Activated T-cell treated with anti-CD3 and anti-CD28 coated beads, Interleukin-2, amount 50 U/mL, for 24 hours (primary cell): ENCODE data around the gene PTTG1IP.

Experiments
- DNase-seq: peaks from one replicate; pipeline ENCODE4 v3.0.0-alpha.2; 2020
- H3K27ac Mint-ChIP-seq: 2 replicates; pipeline ENCODE4 v1.8.0; 2020; ENCODE audit warnings: mild to moderate bottlenecking, mixed read lengths
- H3K27me3 Mint-ChIP-seq: 2 replicates; pipeline ENCODE4 v1.8.0; 2020; ENCODE audit warnings: mixed read lengths
- H3K36me3 Mint-ChIP-seq: 2 replicates; pipeline ENCODE4 v1.8.0; 2020; ENCODE audit warnings: low read depth, mixed read lengths
- H3K4me1 Mint-ChIP-seq: 2 replicates; pipeline ENCODE4 v1.8.0; 2020; ENCODE audit warnings: low read depth, mixed read lengths
- H3K4me3 Mint-ChIP-seq: 2 replicates; pipeline ENCODE4 v1.8.0; 2020; ENCODE audit warnings: mild to moderate bottlenecking, moderate library complexity, mixed read lengths
- H3K9me3 Mint-ChIP-seq: 2 replicates; pipeline ENCODE4 v1.8.0; 2020; ENCODE audit warnings: mixed read lengths

Gene PTTG1IP

DNA sequence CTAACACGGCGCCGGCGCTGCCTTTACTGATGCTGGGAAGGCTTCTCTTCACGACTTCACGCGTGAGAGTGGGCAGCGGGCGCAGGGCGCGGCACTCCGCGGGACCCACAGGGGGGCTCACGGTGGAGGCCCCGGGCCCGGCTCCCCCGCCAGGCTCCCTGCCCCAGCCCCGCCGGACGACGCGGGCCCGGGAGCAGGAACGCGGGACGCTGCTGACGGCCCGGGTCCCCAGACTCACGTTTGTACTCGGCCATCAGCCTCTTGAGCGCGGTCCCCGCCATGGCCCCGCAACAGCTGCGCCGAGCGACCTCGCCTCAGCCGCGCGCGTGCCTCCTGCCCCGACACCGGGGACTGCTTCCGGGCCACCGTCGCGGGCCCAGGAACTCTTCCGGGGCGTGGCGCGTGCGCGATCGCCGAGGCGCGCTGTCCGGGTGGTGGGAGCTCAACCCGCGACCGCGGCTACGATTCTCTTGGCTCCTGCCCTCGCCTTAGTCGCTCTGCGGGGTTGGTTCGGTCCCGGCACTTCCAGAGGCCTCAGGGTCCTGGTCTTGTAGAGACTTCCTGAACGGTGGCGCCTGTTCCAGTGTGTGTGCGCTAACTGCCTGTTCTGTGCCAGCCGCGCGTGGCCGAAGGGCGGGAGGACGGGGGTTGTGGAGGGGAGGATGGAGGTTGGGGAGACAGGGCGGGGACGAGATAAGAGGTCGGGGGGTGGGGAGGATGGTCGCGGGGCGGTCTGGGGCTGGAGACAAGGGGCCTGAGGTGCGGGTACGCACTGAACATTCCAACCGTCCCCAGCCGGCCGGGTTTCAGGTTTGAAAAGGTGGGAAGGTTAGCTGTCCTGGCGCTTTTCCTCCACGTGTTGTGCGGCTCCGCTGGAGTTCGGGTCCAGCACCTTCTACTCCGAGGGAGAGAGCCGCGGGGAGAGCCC lies 71.8 kb downstream of the PTTG1IP start, which contains the start of gene UBE2G2:
Gene UBE2G2 (minus strand): TSS at position 353 of the 928 bp plus-strand sequence. CDS start 72 bp downstream, at position 281.
- Mint-ChIP-seq H3K4me3 (peak within 1 kb of the TSS; percentile 99), H3K27ac (peak within 1 kb of the TSS; percentile 97), H3K36me3 (peaks cover 91% of the 10 kb centered on the region), H3K4me1 (peaks cover 64% of the 10 kb centered on the region), H3K27me3 (no peaks in the 10 kb centered on the region), H3K9me3 (no peaks in the 10 kb centered on the region)
- peak; percentile 94 for DNase-seq

DNA sequence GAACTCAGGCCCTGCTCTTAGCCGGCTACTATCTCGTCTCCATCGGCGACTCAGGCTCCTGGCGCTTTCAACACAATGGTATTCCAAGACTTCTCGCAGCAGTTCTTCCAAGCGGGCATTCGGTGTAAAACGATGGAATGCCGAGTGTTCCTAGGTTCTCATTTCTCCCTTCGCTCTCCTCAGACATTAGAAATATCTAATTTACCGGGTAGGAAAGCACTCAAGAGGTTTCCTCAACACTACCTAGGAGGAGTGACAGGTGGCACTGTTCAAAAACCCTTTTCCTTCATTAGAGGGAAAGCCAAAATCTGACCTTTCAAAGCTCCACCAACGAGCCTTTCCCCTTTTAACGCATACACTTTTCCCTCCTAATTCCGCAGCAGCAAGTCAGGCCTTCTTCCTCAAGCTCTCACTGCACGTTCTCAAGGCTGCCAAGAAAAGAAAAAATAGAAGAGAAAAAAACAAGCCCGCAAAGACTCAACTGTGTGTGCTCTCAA lies 72.5 kb downstream of the PTTG1IP start:
- peaks cover 66% of the 10 kb centered on the region for H3K4me1 Mint-ChIP-seq

DNA sequence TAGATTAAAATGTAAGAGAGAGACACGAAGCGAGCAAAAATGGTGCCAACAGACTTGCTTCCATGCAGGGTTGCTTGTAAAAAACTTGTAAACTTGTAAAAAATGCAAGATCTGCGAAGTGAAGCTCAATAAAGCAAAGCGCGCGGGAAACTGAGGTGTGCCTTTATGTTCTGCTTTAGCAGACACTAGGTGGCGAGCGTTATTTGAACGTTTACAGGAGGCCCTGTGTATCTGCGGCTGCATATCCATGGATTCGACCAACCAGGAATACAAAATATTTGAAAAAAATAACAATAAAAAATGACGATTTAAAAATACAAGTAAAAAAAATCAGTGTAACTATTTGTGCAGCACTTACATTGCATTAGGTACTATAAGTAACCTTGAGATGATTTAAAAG lies 73.4 kb downstream of the PTTG1IP start:
- DNase-seq, result peak; percentile 24
- Mint-ChIP-seq H3K27ac (peak overlapping the region; percentile 97), H3K36me3 (peaks cover 91% of the 10 kb centered on the region), H3K4me3 (peak overlapping the region; percentile 99), H3K27me3 (no peaks in the 10 kb centered on the region), H3K4me1 (peaks cover 73% of the 10 kb centered on the region), H3K9me3 (no peaks in the 10 kb centered on the region)

More for the DNA sequence above, 72.5 kb downstream of the PTTG1IP start:
- H3K9me3 Mint-ChIP-seq, result no peaks in the 10 kb centered on the region
- DNase-seq, result peak; percentile 38
- no peaks in the 10 kb centered on the region for H3K27me3 Mint-ChIP-seq
- peaks cover 91% of the 10 kb centered on the region for H3K36me3 Mint-ChIP-seq
- H3K27ac Mint-ChIP-seq, result peak overlapping the region; percentile 97
- H3K4me3 Mint-ChIP-seq, result peak overlapping the region; percentile 99

- Mint-ChIP-seq H3K4me1 (peaks cover 70% of the 10 kb centered on the region), H3K27me3 (no peaks in the 10 kb centered on the region), H3K4me3 (peak overlapping the region; percentile 99), H3K27ac (peak overlapping the region; percentile 82), H3K9me3 (no peaks in the 10 kb centered on the region), H3K36me3 (peaks cover 88% of the 10 kb centered on the region)
- DNase-seq, result no peak
Observed at GRCh38 chr21:44799646-44800045, 73.8 kb downstream of the PTTG1IP start.
